Lung (tissue), 12 donors: ENCODE results near the gene NFATC1. TPM values are rescaled to one million over a fixed set of nuclear protein-coding genes. Genes with fewer than 3 reads are reported as not detected.

Source experiments
- ATAC-seq: fragments of 200-7000 bp; cut with Tn5 transposase; one replicate; pipeline ENCODE4 v1.9.1; 2020; ENCODE audit warnings: moderate number of reproducible peaks; ENCODE audit not compliant: insufficient read depth, low FRiP score
- DNase-seq, 3 donors: peaks; one replicate each; pipeline ENCODE4 v3.0.0-alpha.2; 2013 to 2017
- H3K27ac ChIP-seq, 2 donors: one replicate each; pipeline ENCODE4 v1.5.1; 2013; ENCODE audit warnings: mild to moderate bottlenecking in 2 of 2, moderate library complexity in 2 of 2, control low read depth in 1 of 2, inconsistent platforms in 1 of 2, low read depth in 1 of 2, low read length in 1 of 2
- H3K27me3 ChIP-seq, 3 donors: one replicate each; pipeline ENCODE4 v1.5.1; 2013; ENCODE audit warnings: low read length in 2 of 3; ENCODE audit not compliant: control insufficient read depth in 3 of 3, insufficient read depth in 3 of 3
- H3K36me3 ChIP-seq, 4 donors: one replicate each; pipeline ENCODE4 v1.5.1; 2013; ENCODE audit warnings: low read length in 4 of 4, mild to moderate bottlenecking in 1 of 4, moderate library complexity in 1 of 4; ENCODE audit not compliant: control insufficient read depth in 4 of 4, insufficient read depth in 4 of 4
- H3K4me1 ChIP-seq, 5 donors: one replicate each; pipeline ENCODE4 v1.5.1; 2013; ENCODE audit warnings: low read length in 5 of 5, mild to moderate bottlenecking in 2 of 5, moderate library complexity in 1 of 5; ENCODE audit not compliant: control insufficient read depth in 5 of 5, insufficient read depth in 5 of 5
- H3K4me3 ChIP-seq: one replicate; pipeline ENCODE4 v1.5.1; 2013; ENCODE audit warnings: mild to moderate bottlenecking, control low read depth, moderate library complexity
- H3K9ac ChIP-seq, 2 donors: one replicate each; pipeline ENCODE4 v1.5.1; 2013; ENCODE audit warnings: low read length in 2 of 2, control low read depth in 1 of 2; ENCODE audit not compliant: insufficient read depth in 1 of 2
- H3K9me3 ChIP-seq, 4 donors: one replicate each; pipeline ENCODE4 v1.5.1; 2013; ENCODE audit warnings: low read length in 3 of 4, mild to moderate bottlenecking in 1 of 4, moderate library complexity in 1 of 4; ENCODE audit not compliant: control insufficient read depth in 4 of 4, insufficient read depth in 3 of 4
- WGBS, 2 donors: extraction: QIAGEN DNeasy Blood & Tissue Kit; methylation state at CpG; one replicate each; pipeline ENCODE4 v1.1.7; 2013; 5-methylcytosine and 5-hydroxymethylcytosine counted together
- polyA plus RNA-seq, 2 donors: library from polyadenylated mRNA; stranded (reverse); fragments of 200-250 nt; gene quantifications; one replicate each; pipeline ENCODE4 v1.2.1, GENCODE V29; 2013
- total RNA-seq, 2 donors: library from RNA; depleted of rRNA in 1 of 2; stranded (reverse); fragments of >200 nt in 1 of 2; gene quantifications; one replicate each; pipeline ENCODE4 v1.2.1, GENCODE V29; 2014 to 2021
- TF ChIP-seq, protein P1 (sequence below): IDR thresholded peaks from 2 replicates; pipeline ENCODE4 v1.5.1; 2012; ENCODE audit warnings: mild to moderate bottlenecking; ENCODE audit errors: control extremely low read depth, extremely low read depth
- donor health status: control.
- donor health status: control.
- donor health status: Bipolar disorder and iron deficiency.
- donor health status: healthy.
- donor health status: DM: yes; HTN: yes; CAD: no.

The NFATC1 gene
- total and polyA plus RNA-seq, 4 donors = 8.6 to 25.5 (median 12.9) TPM

- H3K27me3 ChIP-seq = peaks cover 0 to 28% (median 18%) of the 10 kb centered on the region in 3 donors
- H3K9me3 ChIP-seq = no peaks in the 10 kb centered on the region
- no peaks in the 10 kb centered on the region for H3K36me3 ChIP-seq
- H3K27ac ChIP-seq = peak overlapping the region; percentile 13 to 62
- WGBS, 2 donors = 26 to 42% methylated on average over 24 to 52 of the region's 58 CpGs
- H3K4me1 ChIP-seq = peaks cover 0 to 19% (median 6%) of the 10 kb centered on the region in 5 donors
- H3K4me3 ChIP-seq = peak overlapping the region; percentile 37
- ATAC-seq (no peak), DNase-seq (no peak)
- TF ChIP-seq, protein P1, sequence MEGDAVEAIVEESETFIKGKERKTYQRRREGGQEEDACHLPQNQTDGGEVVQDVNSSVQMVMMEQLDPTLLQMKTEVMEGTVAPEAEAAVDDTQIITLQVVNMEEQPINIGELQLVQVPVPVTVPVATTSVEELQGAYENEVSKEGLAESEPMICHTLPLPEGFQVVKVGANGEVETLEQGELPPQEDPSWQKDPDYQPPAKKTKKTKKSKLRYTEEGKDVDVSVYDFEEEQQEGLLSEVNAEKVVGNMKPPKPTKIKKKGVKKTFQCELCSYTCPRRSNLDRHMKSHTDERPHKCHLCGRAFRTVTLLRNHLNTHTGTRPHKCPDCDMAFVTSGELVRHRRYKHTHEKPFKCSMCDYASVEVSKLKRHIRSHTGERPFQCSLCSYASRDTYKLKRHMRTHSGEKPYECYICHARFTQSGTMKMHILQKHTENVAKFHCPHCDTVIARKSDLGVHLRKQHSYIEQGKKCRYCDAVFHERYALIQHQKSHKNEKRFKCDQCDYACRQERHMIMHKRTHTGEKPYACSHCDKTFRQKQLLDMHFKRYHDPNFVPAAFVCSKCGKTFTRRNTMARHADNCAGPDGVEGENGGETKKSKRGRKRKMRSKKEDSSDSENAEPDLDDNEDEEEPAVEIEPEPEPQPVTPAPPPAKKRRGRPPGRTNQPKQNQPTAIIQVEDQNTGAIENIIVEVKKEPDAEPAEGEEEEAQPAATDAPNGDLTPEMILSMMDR = no peak
- H3K9ac ChIP-seq = no peak overlapping the region
These were observed 5.1 kb downstream of the NFATC1 start for GRCh38 chr18:79400591-79401381.

DNA sequence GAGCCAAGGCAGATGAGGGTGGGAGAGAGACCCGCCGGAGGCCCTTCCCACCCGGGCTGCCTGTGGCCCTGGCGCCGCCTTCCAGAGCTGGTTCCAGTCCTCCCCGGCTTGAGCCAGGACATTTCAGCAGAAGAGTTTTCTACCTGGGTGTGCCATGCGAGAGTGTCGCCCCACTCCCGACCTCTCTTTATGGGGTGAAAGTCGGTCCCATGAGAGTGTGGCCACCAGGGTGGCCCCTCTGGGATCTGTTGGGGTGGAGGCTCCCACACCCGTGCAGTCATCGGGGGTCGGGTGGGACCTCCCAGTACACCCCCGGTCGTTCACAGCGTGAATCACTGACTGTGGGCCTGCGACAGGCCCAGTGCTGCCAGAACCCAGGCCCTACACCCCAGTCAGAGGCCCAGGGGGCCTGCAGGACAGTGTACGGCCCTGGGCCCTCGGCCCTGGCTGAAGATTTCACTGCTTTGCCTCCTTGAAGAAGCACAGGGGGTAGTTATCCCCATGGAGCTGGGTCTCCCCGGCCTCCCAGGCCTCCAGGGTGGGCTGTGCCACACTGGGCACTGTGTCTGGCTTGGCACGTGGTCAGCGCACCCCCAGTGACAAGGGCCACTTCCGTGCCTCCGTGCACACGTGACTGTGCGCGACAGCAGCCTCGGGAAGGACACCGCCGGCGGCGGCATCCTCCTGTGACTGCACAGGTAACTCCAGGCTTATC, 5.9 kb downstream of the NFATC1 start:
- ATAC-seq = no peak
- DNase-seq = no peak
- H3K9me3 ChIP-seq = no peaks in the 10 kb centered on the region
- H3K36me3 ChIP-seq = no peaks in the 10 kb centered on the region
- 90 to 92% methylated on average over 32 of the region's 32 CpGs for WGBS, 2 donors
- no peak overlapping the region for H3K9ac ChIP-seq
- peak overlapping the region in 1 of 2 donors; percentile 30 for H3K27ac ChIP-seq
- TF ChIP-seq, protein P1 = no peak
- no peak overlapping the region for H3K4me3 ChIP-seq
- H3K4me1 ChIP-seq = peaks cover 0 to 17% (median 6%) of the 10 kb centered on the region in 5 donors
- H3K27me3 ChIP-seq = peaks cover 0 to 26% (median 16%) of the 10 kb centered on the region in 3 donors

DNA sequence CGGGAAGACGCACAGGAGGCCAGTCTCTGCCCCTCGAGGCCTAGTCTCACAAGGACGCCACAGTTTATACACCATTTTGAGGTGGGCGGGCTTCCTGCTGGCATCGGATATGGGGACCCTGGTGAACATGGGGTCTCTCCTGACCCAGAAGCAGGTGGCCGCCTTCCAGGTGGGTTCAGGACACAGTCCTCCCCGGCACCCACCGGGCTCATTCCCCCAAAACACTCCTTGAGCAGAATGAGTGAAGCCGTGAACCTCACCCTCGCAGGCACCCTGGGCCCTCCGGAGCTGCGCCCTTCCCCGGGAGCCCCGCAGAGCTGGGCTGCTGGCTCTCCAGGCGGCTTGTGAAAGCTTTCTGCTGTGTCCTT, 6.5 kb downstream of the NFATC1 start:
- H3K9me3 ChIP-seq = no peaks in the 10 kb centered on the region
- TF ChIP-seq, protein P1 = no peak
- no peaks in the 10 kb centered on the region for H3K36me3 ChIP-seq
- ATAC-seq (no peak), DNase-seq (no peak)
- WGBS, 2 donors = 93 to 94% methylated on average over 16 of the region's 16 CpGs
- no peak overlapping the region for H3K9ac ChIP-seq
- peaks cover 0 to 21% (median 13%) of the 10 kb centered on the region in 3 donors for H3K27me3 ChIP-seq
- peaks cover 0 to 19% (median 6%) of the 10 kb centered on the region in 5 donors for H3K4me1 ChIP-seq
- peak overlapping the region in 1 of 2 donors; percentile 30 for H3K27ac ChIP-seq
- no peak overlapping the region for H3K4me3 ChIP-seq
